Transverse colon (tissue), 3 donors: ENCODE results near the gene NTMT1.

Experiments used
- EP300 ChIP-seq: sonication (generic); formaldehyde crosslinking; IDR thresholded peaks from one replicate; pipeline ENCODE4 v1.6.1; 2017; ENCODE audit warnings: antibody characterized with exemption, low read depth
- POLR2A ChIP-seq: fragments of 450-650 bp; IDR thresholded peaks from one replicate; pipeline ENCODE4 v1.6.1; 2016; ENCODE audit warnings: antibody characterized with exemption, mild to moderate bottlenecking, moderate library complexity
- POLR2AphosphoS5 ChIP-seq, 3 donors: sonication (generic); formaldehyde crosslinking; IDR thresholded peaks; one replicate each; pipeline ENCODE4 v1.6.1; 2016; ENCODE audit warnings: antibody characterized with exemption in 3 of 3

GRCh38 chr9:129579294-129579693 is 46.7 kb upstream of the NTMT1 start:
- TF ChIP-seq POLR2A (no peak), EP300 (no peak), POLR2AphosphoS5 (IDR thresholded peaks at IDR 0.05) (no peak)
